Lower leg skin (tissue), 4 donors: ENCODE results near the gene GRIP2. TPM values are rescaled to one million over a fixed set of nuclear protein-coding genes. Genes with fewer than 3 reads are reported as not detected.

Experiments
- DNase-seq, 2 donors: peaks; one replicate each; pipeline ENCODE4 v3.0.0-alpha.2; 2019; ENCODE audit warnings: low spot score in 2 of 2
- H3K4me3 ChIP-seq: fragments of 200-600 bp; sonication (generic); 2 replicates; pipeline ENCODE4 v1.5.1; 2017; ENCODE audit warnings: mild to moderate bottlenecking, low read depth; ENCODE audit not compliant: poor library complexity, severe bottlenecking
- POLR2A ChIP-seq, 2 donors: fragments of 450-650 bp; IDR thresholded peaks; one replicate each; pipeline ENCODE4 v1.6.1; 2016 to 2017; ENCODE audit warnings: antibody characterized with exemption in 2 of 2, mild to moderate bottlenecking in 1 of 2, moderate library complexity in 1 of 2
- WGBS, 2 donors: methylation state at CpG; one replicate each; pipeline ENCODE4 v1.1.5; 2018; 5-methylcytosine and 5-hydroxymethylcytosine counted together
- intact Hi-C: fragments of 100-400 bp; cut with DNase I; formaldehyde crosslinking; loops from one replicate; pipeline ENCODE4 v1.15.0; 2023; ENCODE audit warnings: low total_unique reads
- total RNA-seq, 4 donors: library from RNA; depleted of rRNA; stranded (reverse); fragments of >200 nt; gene quantifications; one replicate each; pipeline ENCODE4 v1.1.0, GENCODE V29; 2016
- TF ChIP-seq, protein P1 (sequence below), 3 donors: fragments of 450-650 bp; IDR thresholded peaks; one replicate each; pipeline ENCODE4 v1.5.1; 2016; ENCODE audit warnings: antibody characterized with exemption in 3 of 3, mild to moderate bottlenecking in 3 of 3, moderate library complexity in 2 of 3

Gene GRIP2
- total RNA-seq, 4 donors from 2014 or later: 0.89 to 5.2 (median 2.3) TPM

DNA sequence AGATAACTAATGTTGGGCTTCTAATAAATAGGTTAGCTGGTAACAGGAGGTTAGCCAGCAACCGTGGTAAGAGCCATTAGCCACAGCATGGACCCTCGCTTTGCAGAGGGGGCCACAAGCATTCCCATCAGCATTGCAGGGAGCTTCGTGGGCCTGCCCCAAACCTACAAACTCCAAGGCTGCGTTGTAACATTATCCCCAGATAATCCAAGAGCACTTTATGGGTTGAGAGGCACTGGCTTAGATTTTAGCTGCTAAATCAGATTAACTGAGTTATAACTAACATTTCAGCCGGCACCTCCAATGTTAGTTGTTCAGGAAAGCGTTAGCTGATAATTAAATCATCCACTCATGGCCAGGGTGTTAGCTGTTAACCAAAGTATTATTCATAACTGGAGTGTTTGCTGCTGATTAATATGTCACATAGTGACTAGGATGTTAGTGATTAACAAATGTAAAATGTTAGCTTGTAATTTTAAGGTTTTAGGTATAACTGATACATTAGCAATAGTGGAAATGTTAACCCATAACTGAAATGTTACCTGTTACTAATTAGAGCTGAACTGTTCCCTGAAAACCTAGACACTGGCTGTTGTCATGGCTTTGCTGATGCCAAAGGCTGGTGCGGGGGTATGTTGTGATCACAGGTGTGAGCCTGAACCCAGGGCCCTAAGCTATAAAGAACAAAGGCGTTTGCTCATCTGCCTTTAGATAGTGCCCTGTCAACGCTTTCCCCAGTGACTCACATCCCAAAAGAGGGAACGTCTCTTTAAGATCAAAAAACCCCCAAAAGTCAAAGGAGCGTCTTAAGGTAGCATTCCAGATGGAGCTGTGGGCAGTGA is 81.5 kb downstream of the GRIP2 start:
- H3K4me3 ChIP-seq: no peak overlapping the region
- 77 to 84% methylated on average over 11 of the region's 11 CpGs for WGBS, 2 donors
- TF ChIP-seq, protein P1, sequence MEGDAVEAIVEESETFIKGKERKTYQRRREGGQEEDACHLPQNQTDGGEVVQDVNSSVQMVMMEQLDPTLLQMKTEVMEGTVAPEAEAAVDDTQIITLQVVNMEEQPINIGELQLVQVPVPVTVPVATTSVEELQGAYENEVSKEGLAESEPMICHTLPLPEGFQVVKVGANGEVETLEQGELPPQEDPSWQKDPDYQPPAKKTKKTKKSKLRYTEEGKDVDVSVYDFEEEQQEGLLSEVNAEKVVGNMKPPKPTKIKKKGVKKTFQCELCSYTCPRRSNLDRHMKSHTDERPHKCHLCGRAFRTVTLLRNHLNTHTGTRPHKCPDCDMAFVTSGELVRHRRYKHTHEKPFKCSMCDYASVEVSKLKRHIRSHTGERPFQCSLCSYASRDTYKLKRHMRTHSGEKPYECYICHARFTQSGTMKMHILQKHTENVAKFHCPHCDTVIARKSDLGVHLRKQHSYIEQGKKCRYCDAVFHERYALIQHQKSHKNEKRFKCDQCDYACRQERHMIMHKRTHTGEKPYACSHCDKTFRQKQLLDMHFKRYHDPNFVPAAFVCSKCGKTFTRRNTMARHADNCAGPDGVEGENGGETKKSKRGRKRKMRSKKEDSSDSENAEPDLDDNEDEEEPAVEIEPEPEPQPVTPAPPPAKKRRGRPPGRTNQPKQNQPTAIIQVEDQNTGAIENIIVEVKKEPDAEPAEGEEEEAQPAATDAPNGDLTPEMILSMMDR (IDR thresholded peaks at IDR 0.05): no peak
- no peak for TF ChIP-seq POLR2A (IDR thresholded peaks at IDR 0.05)
- DNase-seq: no peak
- intact Hi-C loops: loop anchor here (5.0 kb wide), 1 partner anchor 191 kb away; no protein-coding TSS in a partner anchor

- no peak for DNase-seq
- intact Hi-C loops: loop anchor here (5.0 kb wide), 1 partner anchor 191 kb away; no protein-coding TSS in a partner anchor
- no peak overlapping the region for H3K4me3 ChIP-seq
- WGBS, 2 donors: 71 to 82% methylated on average over 9 of the region's 9 CpGs
- TF ChIP-seq, protein P1 (IDR thresholded peaks at IDR 0.05): no peak
- no peak for TF ChIP-seq POLR2A (IDR thresholded peaks at IDR 0.05)
These were observed 82.1 kb downstream of the GRIP2 start for GRCh38 chr3:14457999-14458398.

DNA sequence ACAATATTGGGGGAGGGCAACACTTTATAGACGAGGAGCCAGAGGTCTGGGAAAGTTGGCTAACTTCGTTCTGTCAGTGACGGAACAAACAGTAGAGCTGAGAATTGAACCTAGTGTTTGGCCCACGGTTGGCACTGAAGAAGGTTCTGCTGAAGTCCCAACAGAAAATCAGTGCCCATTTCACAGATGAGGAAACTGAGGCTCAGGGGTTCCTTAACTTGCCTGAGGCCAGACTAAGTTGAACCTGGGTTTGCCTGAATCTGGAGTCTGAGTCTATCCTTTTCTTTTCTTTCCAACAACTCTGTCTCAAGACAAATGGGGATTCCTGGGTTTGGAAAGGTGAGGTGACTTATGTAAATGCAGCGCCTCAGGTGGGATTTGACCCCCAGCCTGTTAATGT is 82.7 kb downstream of the GRIP2 start:
- no peak for DNase-seq
- no peak overlapping the region for H3K4me3 ChIP-seq
- 73 to 95% methylated on average over 5 of the region's 5 CpGs for WGBS, 2 donors
- no peak for TF ChIP-seq POLR2A (IDR thresholded peaks at IDR 0.05)
- TF ChIP-seq, protein P1 (IDR thresholded peaks at IDR 0.05): no peak
- intact Hi-C loops: loop anchor here (5.0 kb wide), 1 partner anchor 190 kb away; no protein-coding TSS in a partner anchor

GRCh38 chr3:14456794-14457193 is 83.3 kb downstream of the GRIP2 start:
- no peak for DNase-seq
- intact Hi-C loops: loop anchor here (5.0 kb wide), 1 partner anchor 189 kb away; no protein-coding TSS in a partner anchor
- TF ChIP-seq, protein P1 (IDR thresholded peaks at IDR 0.05): no peak
- no peak for TF ChIP-seq POLR2A (IDR thresholded peaks at IDR 0.05)
- WGBS, 2 donors: 92 to 93% methylated on average over 8 of the region's 8 CpGs
- H3K4me3 ChIP-seq: no peak overlapping the region

DNA sequence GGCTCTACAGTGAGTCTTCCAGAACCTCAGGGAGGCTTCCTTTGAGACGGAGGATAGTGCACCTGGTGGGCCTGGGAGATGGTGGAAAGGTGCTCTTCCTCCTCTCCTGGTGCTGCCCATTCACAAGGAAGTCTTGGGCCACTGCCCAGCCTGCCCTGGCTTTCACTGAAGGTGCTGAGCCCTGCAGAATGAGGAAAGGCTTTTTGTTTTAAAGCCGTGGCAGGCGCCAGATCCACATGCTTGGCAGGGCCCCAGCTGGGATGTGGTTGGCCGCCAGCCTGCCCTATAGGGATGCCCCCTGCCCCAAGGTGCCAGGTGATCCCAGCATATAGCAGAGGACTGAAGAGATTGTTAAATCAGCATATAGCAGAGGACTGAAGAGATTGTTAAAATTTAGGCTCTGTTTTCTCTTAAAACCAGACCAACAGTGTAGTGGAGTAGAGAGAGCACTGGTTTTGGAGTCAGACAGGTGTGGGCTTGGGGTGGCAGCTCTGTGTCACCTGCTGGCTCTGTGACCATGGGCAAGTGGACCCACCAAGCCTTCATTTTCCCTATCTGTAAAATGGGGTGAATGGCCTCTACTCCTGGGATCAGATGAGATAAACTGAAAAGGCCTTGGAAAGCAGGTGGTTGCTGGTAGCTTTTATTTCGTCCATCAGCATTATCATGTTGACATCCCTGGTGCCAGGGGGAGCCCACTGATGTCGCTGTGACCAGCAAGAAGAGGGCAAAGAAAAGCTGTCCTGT is 84.4 kb downstream of the GRIP2 start:
- no peak for DNase-seq
- intact Hi-C loops: loop anchor here (5.0 kb wide), 1 partner anchor 188 kb away; no protein-coding TSS in a partner anchor
- WGBS, 2 donors: 73 to 100% methylated on average over 3 to 6 of the region's 6 CpGs

More for the DNA sequence above, 84.4 kb downstream of the GRIP2 start:
- H3K4me3 ChIP-seq: no peak overlapping the region
- TF ChIP-seq, protein P1 (IDR thresholded peaks at IDR 0.05): no peak
- TF ChIP-seq POLR2A (IDR thresholded peaks at IDR 0.05): no peak
